ENCODE results near the gene PYM1.

Gene PYM1

DNA sequence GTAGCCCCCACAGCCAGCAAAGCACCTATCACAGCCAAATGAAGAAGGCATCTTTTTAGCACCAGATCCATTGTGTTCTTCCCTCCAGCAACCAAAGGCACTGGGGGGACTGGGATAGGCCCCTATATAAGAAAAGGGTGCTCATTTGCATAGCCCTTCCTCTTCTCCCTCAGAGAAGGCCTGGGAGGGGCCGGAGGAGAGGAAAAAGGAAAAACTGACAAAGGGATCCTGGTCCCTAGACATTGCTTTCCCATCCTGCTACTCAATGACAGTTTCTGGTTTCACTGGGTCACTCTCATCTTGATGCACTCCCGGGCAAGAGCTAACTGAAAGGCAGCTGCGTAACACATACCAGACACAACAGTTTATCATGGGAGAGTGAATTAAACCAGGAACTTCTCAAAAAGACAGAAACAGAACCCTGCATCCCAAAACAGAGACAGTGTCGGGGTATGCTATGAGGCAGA lies 38.3 kb upstream of the PYM1 start, which contains the start of gene PMEL:
TSS of gene PMEL (minus strand) at position 102 of the 467 bp plus-strand sequence. CDS start at position 71, 31 bp downstream.
- Histone ChIP-seq H3K4me1 (ENCODE audit: insufficient read depth, poor library complexity, severe bottlenecking) (peaks cover 9% of the 10 kb centered on the region), H3K4me3 (ENCODE audit: severe bottlenecking) (peak within 1 kb of the TSS; percentile 92), H3K9me3 (ENCODE audit: severe bottlenecking) (no peaks in the 10 kb centered on the region), H3K27ac (ENCODE audit: poor library complexity, severe bottlenecking) (peak within 1 kb of the TSS; percentile 57), H3K27me3 (ENCODE audit: insufficient read depth, poor library complexity, severe bottlenecking) (no peaks in the 10 kb centered on the region), H3K36me3 (ENCODE audit: low read depth) (peaks cover 24% of the 10 kb centered on the region)
- ATAC-seq (ENCODE audit: low read depth) (no peak), DNase-seq (ENCODE audit: low spot score) (no peak)
- TF ChIP-seq, protein P1, sequence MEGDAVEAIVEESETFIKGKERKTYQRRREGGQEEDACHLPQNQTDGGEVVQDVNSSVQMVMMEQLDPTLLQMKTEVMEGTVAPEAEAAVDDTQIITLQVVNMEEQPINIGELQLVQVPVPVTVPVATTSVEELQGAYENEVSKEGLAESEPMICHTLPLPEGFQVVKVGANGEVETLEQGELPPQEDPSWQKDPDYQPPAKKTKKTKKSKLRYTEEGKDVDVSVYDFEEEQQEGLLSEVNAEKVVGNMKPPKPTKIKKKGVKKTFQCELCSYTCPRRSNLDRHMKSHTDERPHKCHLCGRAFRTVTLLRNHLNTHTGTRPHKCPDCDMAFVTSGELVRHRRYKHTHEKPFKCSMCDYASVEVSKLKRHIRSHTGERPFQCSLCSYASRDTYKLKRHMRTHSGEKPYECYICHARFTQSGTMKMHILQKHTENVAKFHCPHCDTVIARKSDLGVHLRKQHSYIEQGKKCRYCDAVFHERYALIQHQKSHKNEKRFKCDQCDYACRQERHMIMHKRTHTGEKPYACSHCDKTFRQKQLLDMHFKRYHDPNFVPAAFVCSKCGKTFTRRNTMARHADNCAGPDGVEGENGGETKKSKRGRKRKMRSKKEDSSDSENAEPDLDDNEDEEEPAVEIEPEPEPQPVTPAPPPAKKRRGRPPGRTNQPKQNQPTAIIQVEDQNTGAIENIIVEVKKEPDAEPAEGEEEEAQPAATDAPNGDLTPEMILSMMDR (IDR thresholded peaks at IDR 0.05; ENCODE audit: poor library complexity, severe bottlenecking), result no peak

DNA sequence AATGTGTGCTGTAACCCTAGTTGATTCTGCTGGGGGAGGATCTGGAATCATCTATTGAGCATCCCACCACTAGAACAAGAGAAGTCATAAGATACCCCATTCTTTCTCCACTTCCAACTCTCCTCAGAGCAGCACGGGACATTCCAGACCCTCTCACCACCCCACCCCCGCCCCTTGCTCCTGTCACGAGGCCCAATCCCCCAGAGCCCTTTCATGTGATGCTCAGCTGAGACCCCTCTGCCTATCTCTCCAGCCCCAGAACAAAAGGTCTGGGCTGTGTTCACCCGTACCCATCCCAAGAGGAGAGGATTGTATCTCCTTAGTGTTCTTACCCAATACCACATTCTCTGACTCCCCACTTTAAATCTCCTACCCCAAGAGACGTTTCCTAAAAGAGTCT lies 37.5 kb upstream of the PYM1 start:
- Histone ChIP-seq H3K4me3 (ENCODE audit: severe bottlenecking) (no peak overlapping the region), H3K36me3 (ENCODE audit: low read depth) (peaks cover 24% of the 10 kb centered on the region), H3K27me3 (ENCODE audit: insufficient read depth, poor library complexity, severe bottlenecking) (no peaks in the 10 kb centered on the region), H3K4me1 (ENCODE audit: insufficient read depth, poor library complexity, severe bottlenecking) (peaks cover 9% of the 10 kb centered on the region), H3K27ac (ENCODE audit: poor library complexity, severe bottlenecking) (no peak overlapping the region), H3K9me3 (ENCODE audit: severe bottlenecking) (no peaks in the 10 kb centered on the region)
- no peak for ATAC-seq (ENCODE audit: low read depth)
- DNase-seq (ENCODE audit: low spot score), result no peak
- TF ChIP-seq, protein P1 (IDR thresholded peaks at IDR 0.05; ENCODE audit: poor library complexity, severe bottlenecking), result no peak

DNA sequence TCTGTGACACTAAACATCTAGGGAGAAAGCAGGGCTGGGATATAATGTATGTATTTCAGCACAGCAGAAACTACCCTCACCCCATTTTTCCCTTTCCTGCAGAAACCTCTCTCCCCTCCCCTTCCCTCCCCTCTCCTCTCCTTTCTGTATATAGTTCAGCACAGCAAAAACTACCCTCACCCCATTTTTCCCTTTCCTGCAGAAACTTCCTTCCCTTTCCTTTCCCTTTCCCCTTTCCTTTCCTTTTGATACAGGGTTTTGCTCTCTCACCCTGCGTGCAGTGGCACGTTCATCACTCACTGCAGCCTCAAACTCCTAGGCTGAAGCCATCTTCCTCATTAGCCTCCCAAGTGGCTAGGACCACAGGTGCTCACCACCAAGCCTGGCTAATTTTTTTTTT lies 36.1 kb upstream of the PYM1 start:
- Histone ChIP-seq H3K36me3 (ENCODE audit: low read depth) (peaks cover 12% of the 10 kb centered on the region), H3K4me1 (ENCODE audit: insufficient read depth, poor library complexity, severe bottlenecking) (peaks cover 9% of the 10 kb centered on the region), H3K27ac (ENCODE audit: poor library complexity, severe bottlenecking) (no peak overlapping the region), H3K4me3 (ENCODE audit: severe bottlenecking) (no peak overlapping the region), H3K9me3 (ENCODE audit: severe bottlenecking) (no peaks in the 10 kb centered on the region), H3K27me3 (ENCODE audit: insufficient read depth, poor library complexity, severe bottlenecking) (no peaks in the 10 kb centered on the region)
- DNase-seq (ENCODE audit: low spot score), result no peak
- no peak for ATAC-seq (ENCODE audit: low read depth)
- TF ChIP-seq, protein P1 (IDR thresholded peaks at IDR 0.05; ENCODE audit: poor library complexity, severe bottlenecking), result no peak

DNA sequence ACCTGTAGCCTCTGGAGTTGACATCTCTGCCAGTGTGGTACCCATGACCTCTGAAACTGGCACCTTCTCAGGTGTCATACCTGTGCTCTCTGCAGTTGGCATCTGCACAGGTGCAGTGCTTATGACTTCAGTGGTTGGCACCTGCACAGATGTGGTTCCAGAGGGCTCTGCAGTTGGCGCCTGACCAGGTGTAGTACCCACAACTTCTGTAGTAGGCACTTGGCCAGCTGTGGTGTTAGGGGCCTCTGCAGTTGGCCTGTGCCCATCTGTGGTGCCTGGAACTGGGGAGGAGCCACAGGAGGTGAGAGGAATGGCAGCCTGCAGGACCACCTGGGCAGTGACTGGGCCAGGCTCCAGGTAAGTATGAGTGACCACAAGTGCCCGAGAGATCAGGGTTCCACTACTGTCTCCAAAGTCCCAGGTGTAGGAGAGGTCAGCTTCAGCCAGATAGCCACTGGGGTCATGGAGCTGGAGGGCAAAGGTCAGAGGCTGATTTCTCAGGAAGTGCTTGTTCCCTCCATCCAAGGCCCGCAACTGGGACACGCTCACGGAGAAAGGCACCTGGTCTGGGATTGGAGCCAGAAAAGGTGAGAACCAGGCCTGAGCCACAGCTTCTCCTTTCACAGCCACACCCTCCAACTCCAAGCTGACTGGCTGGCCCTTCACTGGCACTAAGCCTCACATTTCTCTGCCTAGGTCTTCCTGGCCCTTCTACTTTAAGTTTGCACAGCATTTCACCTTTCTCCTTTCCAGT lies 29.6 kb upstream of the PYM1 start:
- ATAC-seq (ENCODE audit: low read depth) (peak; percentile 18; the same call in 2 of the 3 replicates), DNase-seq (ENCODE audit: low spot score) (no peak)
- H3K27ac ChIP-seq (ENCODE audit: poor library complexity, severe bottlenecking), result peak overlapping the region; percentile 29
- H3K4me1 ChIP-seq (ENCODE audit: insufficient read depth, poor library complexity, severe bottlenecking), result peaks cover 12% of the 10 kb centered on the region
- H3K9me3 ChIP-seq (ENCODE audit: severe bottlenecking), result no peaks in the 10 kb centered on the region
- peaks cover 19% of the 10 kb centered on the region for H3K36me3 ChIP-seq (ENCODE audit: low read depth)
- H3K4me3 ChIP-seq (ENCODE audit: severe bottlenecking), result no peak overlapping the region
- no peaks in the 10 kb centered on the region for H3K27me3 ChIP-seq (ENCODE audit: insufficient read depth, poor library complexity, severe bottlenecking)
- TF ChIP-seq, protein P1 (IDR thresholded peaks at IDR 0.05; ENCODE audit: poor library complexity, severe bottlenecking), result no peak

Data from RWPE2 (cell line).